ENCODE measurements around the gene CDCA4. TPM values are rescaled to one million over a fixed set of nuclear protein-coding genes. Genes with fewer than 3 reads are reported as not detected.
A peak's percentile ranks its signal among the peaks of the same experiment; 100 is the strongest.

The CDCA4 gene
- total RNA-seq, 1 donor from 2014 or later = 3.1 TPM

DNA sequence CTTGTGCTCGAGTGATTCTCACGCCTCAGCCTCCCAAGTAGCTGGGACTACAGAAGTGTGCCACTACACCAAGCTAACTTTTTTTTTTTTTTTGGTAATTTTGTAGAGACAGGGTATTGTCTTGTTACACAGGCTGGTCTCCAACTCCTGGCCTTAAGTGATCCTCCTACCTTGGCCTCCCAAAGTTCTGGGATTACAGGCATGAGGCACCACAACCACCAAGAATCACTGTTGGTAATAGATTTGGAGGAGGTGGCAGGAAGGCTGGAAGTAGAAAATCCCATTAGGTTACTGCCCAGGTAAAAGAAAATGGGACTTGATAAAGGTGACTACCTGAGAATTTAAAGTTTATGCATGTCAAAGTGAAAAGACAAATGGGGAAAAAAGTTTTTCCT lies 1.4 kb upstream of the CDCA4 start:
- intact Hi-C loops (cut with DNase I) = no loop called here
- no peak for DNase-seq (ENCODE audit: missing footprints)
- no peak for ATAC-seq

DNA sequence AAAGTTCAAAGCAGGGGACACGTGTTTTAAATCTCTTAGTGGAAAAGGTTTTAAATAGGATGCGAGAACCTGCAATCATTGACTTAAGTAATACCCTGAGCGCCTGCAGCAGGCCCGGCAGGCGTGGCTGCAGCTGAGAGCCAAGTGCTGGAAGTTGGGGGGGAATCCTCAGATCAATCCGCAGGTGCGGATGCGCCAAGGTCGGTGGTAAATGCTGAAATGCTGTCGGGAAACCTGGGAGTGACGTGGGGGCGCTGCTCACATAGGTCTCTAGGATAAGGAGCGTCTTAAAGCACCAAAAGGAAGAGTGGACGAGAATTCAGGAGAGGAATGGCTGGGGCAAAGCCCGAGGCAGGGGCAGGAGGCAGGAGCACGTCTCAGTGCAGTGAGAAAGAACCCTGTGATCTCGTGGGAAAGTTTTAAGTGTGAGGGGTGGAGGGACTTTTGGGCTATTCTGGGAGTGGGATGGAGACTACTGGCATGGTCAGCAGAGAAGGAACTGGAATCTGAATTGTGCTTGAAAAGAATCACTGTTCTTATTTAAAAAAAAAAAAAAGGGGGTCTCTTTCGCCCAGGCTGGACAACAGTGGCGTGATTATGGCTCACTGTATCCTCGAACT lies 883 bp upstream of the CDCA4 start:
- intact Hi-C loops (cut with DNase I) = loop anchor here (1.0 to 2.0 kb wide), 3 partner anchors 35 to 69 kb away; partner anchors contain the start of gene AHNAK2
- no peak for ATAC-seq

DNA sequence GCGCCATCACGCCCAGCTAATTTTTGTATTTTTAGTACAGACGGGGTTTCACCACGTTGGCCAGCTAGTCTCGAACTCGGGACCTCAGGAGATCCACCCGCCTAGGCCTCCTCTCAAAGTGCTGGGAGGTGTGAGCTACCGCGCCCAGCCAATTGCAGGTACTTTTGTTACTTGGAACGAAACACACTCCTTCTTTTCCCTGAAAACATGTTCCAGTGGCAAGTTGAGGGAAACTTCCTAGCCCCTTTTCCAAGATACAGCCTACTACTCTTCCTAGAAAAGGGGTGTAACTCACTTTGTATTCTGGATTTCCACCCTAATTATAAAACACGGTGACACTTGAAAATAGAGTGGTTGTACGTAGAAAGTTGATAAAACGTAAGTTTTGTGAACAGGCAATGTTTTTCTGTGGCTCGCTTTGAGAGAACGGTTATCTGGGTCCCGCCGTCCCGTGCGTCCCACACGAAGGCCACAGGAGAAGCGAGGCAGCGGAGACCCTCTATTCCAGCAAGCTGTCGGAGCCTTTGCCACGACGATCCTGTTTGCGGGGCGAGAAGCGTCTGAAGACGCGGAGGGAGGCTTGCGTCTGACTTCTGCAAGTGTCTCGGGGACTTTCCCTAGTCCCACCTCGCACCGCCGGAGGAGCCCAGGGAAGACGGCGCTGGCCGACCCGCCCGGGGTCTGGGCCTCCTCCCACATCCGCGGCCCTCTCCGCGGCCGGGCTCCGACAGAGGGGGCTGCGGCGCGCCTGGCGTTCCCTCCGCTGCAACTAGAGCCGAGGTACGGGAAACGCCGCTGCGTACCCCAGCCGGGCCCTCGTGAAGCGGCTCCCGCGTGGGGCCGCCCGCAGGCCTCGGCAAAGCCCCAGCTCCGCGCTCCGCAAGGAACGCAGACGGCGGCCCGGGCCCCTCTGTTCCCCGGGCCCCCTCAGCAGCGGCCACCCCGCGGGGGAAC lies 745 bp downstream of the CDCA4 start:
- intact Hi-C loops (cut with DNase I) = loop anchor here (2.0 kb wide), 2 partner anchors 41 to 71 kb away; partner anchors contain the start of gene AHNAK2
- no peak for DNase-seq (ENCODE audit: missing footprints)
- no peak for ATAC-seq

More for the DNA sequence above, 883 bp upstream of the CDCA4 start:
- peak; percentile 76 for DNase-seq (ENCODE audit: missing footprints)

- ATAC-seq (no peak), DNase-seq (ENCODE audit: missing footprints) (no peak)
Observed at GRCh38 chr14:105018414-105018813, 2.5 kb downstream of the CDCA4 start.

GRCh38 chr14:105015905-105016304 lies 5.0 kb downstream of the CDCA4 start:
- intact Hi-C loops (cut with DNase I) = no loop called here
- DNase-seq (ENCODE audit: missing footprints) (no peak), ATAC-seq (no peak)

More at GRCh38 chr14:105018414-105018813, 2.5 kb downstream of the CDCA4 start:
- intact Hi-C loops (cut with DNase I) = no loop called here

DNA sequence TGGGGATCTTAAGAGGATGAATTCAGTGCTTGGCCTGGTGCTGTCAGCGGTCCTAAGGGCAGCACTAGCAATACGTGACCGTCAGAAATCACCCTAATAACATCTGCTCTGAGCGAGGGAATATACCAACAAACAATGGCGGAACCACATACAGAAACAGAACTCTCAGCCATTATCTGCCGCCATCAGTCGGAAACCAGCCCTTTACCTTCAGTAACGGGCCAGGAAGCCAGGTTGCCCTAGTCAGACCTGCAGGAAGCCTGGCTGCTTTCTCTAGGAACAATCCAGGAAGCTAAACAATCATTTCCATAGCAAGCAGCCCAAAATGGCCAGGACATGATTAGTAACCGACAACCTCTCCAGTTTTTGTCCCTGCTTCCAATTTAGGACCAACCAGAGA lies 5.6 kb downstream of the CDCA4 start:
- no peak for ATAC-seq
- no peak for DNase-seq (ENCODE audit: missing footprints)
- intact Hi-C loops (cut with DNase I) = no loop called here

DNA sequence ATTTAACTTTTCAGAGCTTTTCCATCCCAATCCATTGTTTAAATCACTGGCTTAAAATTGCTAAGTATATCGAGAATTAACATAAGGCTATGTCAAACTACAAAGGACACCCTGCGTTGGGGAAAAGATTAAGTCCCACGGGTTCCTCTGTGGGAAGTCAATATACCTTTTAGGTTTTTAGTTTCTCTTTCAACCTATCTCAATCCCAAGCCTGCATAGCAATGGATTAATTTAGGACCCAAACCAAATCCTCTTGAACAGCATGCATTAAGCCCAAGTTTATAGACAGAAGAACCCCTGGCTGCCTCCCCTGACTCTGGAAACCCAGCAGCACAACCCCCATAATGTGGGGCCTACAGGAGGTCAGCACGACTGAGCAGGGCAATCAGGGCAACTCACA lies 6.3 kb downstream of the CDCA4 start:
- DNase-seq (ENCODE audit: missing footprints) (no peak), ATAC-seq (no peak)
- intact Hi-C loops (cut with DNase I) = no loop called here

DNA sequence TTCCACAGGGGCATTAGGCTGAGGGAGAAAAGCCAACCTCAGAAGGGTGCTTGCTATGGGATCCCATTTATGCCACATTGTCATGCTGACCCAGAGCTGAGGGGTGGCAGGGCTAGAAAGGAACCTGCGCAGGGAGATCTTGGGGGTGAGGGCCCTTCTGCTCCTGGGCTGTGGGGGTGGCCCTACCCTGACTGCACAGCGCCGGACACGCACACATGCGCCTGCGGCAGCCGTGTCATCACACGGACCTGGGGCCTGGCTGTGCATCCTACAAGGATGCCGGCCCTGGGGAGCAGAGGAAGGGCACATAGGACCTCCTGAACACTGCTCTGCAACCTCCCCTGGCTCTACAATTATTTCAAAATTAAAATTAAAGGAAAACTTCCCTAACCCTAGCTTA lies 6.9 kb downstream of the CDCA4 start:
- no peak for DNase-seq (ENCODE audit: missing footprints)
- no peak for ATAC-seq
- intact Hi-C loops (cut with DNase I) = no loop called here

DNA sequence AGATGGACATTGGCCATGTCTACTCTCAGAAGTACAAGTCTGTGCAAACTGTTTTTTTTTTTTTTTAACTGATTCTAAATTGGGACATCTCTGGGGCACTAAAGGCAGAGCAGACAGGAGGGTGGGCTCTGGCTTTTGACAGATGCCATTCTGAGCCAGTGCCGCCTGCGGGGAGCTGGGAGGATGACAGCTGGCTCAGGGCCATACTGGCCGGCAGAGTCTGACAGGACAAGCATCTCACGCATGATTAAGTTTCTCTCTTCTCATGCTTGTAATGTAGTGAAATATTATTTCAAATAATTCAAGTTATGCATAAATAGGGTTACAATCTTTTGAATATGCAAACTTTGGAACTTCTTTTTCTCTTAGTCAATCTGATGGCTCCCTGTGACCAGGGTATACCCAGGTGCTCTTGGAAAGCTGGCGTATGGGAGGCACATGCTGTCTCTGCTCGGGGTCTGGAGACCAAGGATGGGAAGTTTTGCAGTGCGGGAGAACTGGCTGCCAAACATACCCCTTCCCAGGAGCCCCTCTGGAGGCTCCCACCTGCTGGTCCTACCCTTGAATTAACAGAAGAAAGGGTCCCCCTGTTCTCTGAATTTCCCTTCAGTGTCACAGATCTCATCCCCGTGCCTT lies 7.6 kb downstream of the CDCA4 start:
- intact Hi-C loops (cut with DNase I) = no loop called here
- ATAC-seq = peak; percentile 61
- DNase-seq (ENCODE audit: missing footprints) = no peak

GRCh38 chr14:105012171-105012985 lies 8.5 kb downstream of the CDCA4 start:
- ATAC-seq (peak; percentile 64), DNase-seq (ENCODE audit: missing footprints) (peak; percentile 45)
- intact Hi-C loops (cut with DNase I) = no loop called here

- intact Hi-C loops (cut with DNase I) = no loop called here
- ATAC-seq = no peak
- DNase-seq (ENCODE audit: missing footprints) = no peak
Observed at GRCh38 chr14:105011312-105011990, 9.4 kb downstream of the CDCA4 start.

DNA sequence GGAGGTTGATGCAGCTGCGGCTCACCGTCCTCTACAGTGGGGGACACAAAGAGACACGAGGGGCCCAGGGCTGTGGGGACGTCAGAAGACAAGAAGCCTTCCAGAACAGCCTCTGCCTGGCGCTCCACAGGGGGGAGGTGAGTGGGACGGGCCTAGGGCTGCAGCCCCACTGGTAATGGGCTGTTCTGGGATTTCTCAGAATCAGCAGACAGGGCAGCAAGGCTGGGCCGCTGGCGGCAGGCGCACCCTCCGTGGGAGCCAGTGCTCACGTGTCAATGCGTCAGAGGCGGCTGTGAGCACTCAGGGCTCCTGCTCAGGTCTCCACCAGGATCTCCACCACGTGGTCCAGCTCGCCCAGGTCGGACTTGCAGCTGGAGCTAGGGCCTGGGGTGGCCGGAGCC lies 10.0 kb downstream of the CDCA4 start:
- no peak for ATAC-seq
- intact Hi-C loops (cut with DNase I) = no loop called here
- DNase-seq (ENCODE audit: missing footprints) = peak; percentile 73

GRCh38 chr14:105010106-105010505 lies 10.8 kb downstream of the CDCA4 start:
- DNase-seq (ENCODE audit: missing footprints) (no peak), ATAC-seq (no peak)
- intact Hi-C loops (cut with DNase I) = no loop called here

GRCh38 chr14:105007593-105008264 lies 13.2 kb downstream of the CDCA4 start:
- DNase-seq (ENCODE audit: missing footprints) (no peak), ATAC-seq (no peak)
- intact Hi-C loops (cut with DNase I) = no loop called here

GRCh38 chr14:105006831-105007592 lies 13.9 kb downstream of the CDCA4 start:
- intact Hi-C loops (cut with DNase I) = no loop called here
- DNase-seq (ENCODE audit: missing footprints) (peak; percentile 30), ATAC-seq (peak; percentile 39)

GRCh38 chr14:105005929-105006830 lies 14.7 kb downstream of the CDCA4 start:
- no peak for ATAC-seq
- intact Hi-C loops (cut with DNase I) = no loop called here
- DNase-seq (ENCODE audit: missing footprints) = peak; percentile 53
